Measurements from ENCODE around the gene NF2.

NF2 gene

GRCh38 chr22:29569011-29569678 lies 34.3 kb upstream of the NF2 start:
- Histone ChIP-seq H3K9me2 (replicated peaks; ENCODE audit: low read depth, low read length) (no peaks in the 10 kb centered on the region), H3K4me1 (ENCODE audit: insufficient read depth, low read length, poor library complexity, severe bottlenecking) (no peaks in the 10 kb centered on the region), H3F3A (ENCODE audit: low read depth) (no peaks in the 10 kb centered on the region), H3K27me3 (ENCODE audit: insufficient read depth, low read length, poor library complexity, severe bottlenecking) (no peaks in the 10 kb centered on the region), H3K4me3 (ENCODE audit: low read length, poor library complexity, severe bottlenecking) (no peak overlapping the region), H4K20me1 (ENCODE audit: insufficient read depth, low read length, poor library complexity, severe bottlenecking) (no peaks in the 10 kb centered on the region), H2AFZ (ENCODE audit: low read length) (no peak overlapping the region), H3K9me3 (ENCODE audit: insufficient read depth, low read depth, low read length) (no peaks in the 10 kb centered on the region), H3K4me2 (ENCODE audit: low read depth, low read length, poor library complexity, severe bottlenecking) (no peak overlapping the region), H3K79me2 (ENCODE audit: insufficient read depth, low read length) (no peaks in the 10 kb centered on the region), H3K9ac (ENCODE audit: low read depth, low read length, poor library complexity, severe bottlenecking) (no peak overlapping the region), H3K36me3 (ENCODE audit: insufficient read depth, low read length) (no peaks in the 10 kb centered on the region)
- TF ChIP-seq CTCF (conservative IDR thresholded peaks at IDR 0.05; ENCODE audit: low read length): no peak
- no peak for TF ChIP-seq EZH2phosphoT487 (IDR thresholded peaks at IDR 0.05; ENCODE audit: borderline replicate concordance)

GRCh38 chr22:29570456-29570855 lies 33.0 kb upstream of the NF2 start:
- TF ChIP-seq EZH2phosphoT487 (IDR thresholded peaks at IDR 0.05; ENCODE audit: borderline replicate concordance) (no peak), CTCF (conservative IDR thresholded peaks at IDR 0.05; ENCODE audit: low read length) (no peak)
- H3K9me2 ChIP-seq (replicated peaks; ENCODE audit: low read depth, low read length): no peaks in the 10 kb centered on the region
- H3K4me1 ChIP-seq (ENCODE audit: insufficient read depth, low read length, poor library complexity, severe bottlenecking): no peaks in the 10 kb centered on the region
- H2AFZ ChIP-seq (ENCODE audit: low read length): no peak overlapping the region
- H3K27me3 ChIP-seq (ENCODE audit: insufficient read depth, low read length, poor library complexity, severe bottlenecking): no peaks in the 10 kb centered on the region
- H3K79me2 ChIP-seq (ENCODE audit: insufficient read depth, low read length): no peaks in the 10 kb centered on the region
- no peaks in the 10 kb centered on the region for H3K9me3 ChIP-seq (ENCODE audit: insufficient read depth, low read depth, low read length)
- no peaks in the 10 kb centered on the region for H3K36me3 ChIP-seq (ENCODE audit: insufficient read depth, low read length)
- H3F3A ChIP-seq (ENCODE audit: low read depth): no peaks in the 10 kb centered on the region
- H3K4me3 ChIP-seq (ENCODE audit: low read length, poor library complexity, severe bottlenecking): no peak overlapping the region
- H4K20me1 ChIP-seq (ENCODE audit: insufficient read depth, low read length, poor library complexity, severe bottlenecking): no peaks in the 10 kb centered on the region
- H3K4me2 ChIP-seq (ENCODE audit: low read depth, low read length, poor library complexity, severe bottlenecking): no peak overlapping the region
- H3K9ac ChIP-seq (ENCODE audit: low read depth, low read length, poor library complexity, severe bottlenecking): no peak overlapping the region

GRCh38 chr22:29570912-29571549 lies 32.4 kb upstream of the NF2 start:
- Histone ChIP-seq H3K4me1 (ENCODE audit: insufficient read depth, low read length, poor library complexity, severe bottlenecking) (no peaks in the 10 kb centered on the region), H2AFZ (ENCODE audit: low read length) (no peak overlapping the region), H3K9ac (ENCODE audit: low read depth, low read length, poor library complexity, severe bottlenecking) (no peak overlapping the region), H3K4me2 (ENCODE audit: low read depth, low read length, poor library complexity, severe bottlenecking) (no peak overlapping the region), H3K9me2 (replicated peaks; ENCODE audit: low read depth, low read length) (no peaks in the 10 kb centered on the region), H3K36me3 (ENCODE audit: insufficient read depth, low read length) (no peaks in the 10 kb centered on the region), H4K20me1 (ENCODE audit: insufficient read depth, low read length, poor library complexity, severe bottlenecking) (no peaks in the 10 kb centered on the region), H3K4me3 (ENCODE audit: low read length, poor library complexity, severe bottlenecking) (no peak overlapping the region), H3K9me3 (ENCODE audit: insufficient read depth, low read depth, low read length) (no peaks in the 10 kb centered on the region), H3K27me3 (ENCODE audit: insufficient read depth, low read length, poor library complexity, severe bottlenecking) (no peaks in the 10 kb centered on the region), H3K79me2 (ENCODE audit: insufficient read depth, low read length) (no peaks in the 10 kb centered on the region), H3F3A (ENCODE audit: low read depth) (no peaks in the 10 kb centered on the region)
- TF ChIP-seq CTCF (conservative IDR thresholded peaks at IDR 0.05; ENCODE audit: low read length) (no peak), EZH2phosphoT487 (IDR thresholded peaks at IDR 0.05; ENCODE audit: borderline replicate concordance) (no peak)
